Fibroblast of the conjunctiva (primary cell): ENCODE data around the gene LCK.
"Not testable (repeated sequence)": the region's sequence is repeated elsewhere in the genome, so short reads cannot be mapped to it uniquely, and the experiment has no call there.

Source experiments
- DNase-seq: peaks from one replicate; pipeline ENCODE4 v3.0.0-alpha.2; 2010; ENCODE audit warnings: low read depth

The LCK gene

DNA sequence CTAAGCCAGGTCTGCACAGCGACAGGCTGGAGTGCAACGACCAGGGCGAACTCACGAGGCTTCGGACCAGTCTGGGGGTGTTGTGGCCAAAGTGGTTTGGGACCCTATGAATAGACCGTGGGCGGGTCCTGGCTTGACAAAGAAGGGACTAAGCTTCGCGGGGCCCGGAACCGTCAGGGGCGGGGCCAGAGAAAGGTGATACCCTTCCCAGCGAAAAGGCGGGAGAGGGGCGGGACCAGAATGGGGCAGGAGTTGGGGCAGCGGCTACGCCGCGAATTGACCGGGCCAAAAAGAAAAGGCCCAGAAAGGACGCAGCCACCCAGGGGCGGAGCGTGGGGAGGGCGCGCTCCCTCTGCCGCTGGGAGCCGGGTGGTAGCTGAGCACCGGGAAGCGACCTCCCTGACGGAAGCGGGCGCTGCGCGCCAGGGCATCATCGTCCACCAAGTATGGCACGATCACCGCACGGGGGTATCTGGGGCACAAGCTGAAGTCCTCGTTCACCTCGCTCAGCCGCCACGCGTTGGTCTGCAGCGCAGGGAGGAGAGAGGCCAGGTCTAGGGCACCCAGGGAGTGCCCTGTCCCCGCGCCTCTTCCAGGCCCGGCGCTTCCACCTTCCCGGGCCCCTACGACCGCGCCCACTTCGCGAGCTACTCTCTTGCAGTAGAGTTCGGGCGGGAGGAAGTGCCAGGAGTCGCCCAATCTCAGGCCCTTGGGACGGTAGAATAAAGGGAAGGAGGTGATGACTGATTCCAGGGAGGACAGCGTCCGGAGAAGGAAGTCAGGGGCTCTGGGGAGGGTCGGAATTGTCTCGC lies 10.7 kb upstream of the LCK start:
- DNase-seq, result no peak

DNA sequence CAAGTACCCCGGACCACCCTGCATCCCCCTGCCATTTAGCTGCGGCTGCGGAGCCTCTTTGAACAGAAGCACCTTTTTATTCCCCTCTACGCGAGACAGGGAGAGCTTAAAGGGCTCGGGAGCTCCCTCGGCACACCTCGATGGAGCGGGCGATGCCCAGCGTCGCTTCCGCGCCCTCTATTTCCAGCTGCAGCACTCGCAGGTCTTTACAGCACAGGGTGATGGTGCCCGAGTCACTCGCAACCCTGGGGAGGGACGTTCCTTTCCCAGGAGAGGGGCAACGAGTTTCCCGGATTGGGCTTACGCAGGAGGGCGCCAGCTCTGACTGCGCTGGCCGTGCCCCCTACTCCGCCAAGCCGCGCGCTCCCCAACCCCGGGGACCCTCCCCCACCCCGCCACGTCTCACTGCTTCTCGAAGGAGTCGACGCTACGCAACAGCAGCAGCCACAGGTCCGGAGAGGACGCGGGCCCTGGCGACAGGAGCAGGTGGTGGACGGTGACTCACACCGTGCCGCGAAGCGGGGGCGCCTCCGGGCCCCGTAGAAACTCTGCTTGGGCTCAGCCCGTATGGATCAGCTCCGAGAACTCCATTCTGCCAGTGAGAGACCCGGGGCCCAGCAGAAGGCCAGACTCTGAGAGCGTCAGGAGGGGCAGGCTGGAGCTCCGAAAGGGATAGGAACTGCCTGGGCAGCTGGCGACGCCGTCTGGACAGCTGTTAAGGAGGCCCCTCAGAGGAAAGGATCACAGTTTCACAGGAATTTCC lies 9.9 kb upstream of the LCK start:
- no peak for DNase-seq

GRCh38 chr1:32242341-32242851 lies 8.7 kb upstream of the LCK start:
- no peak for DNase-seq

GRCh38 chr1:32246888-32247273 lies 4.2 kb upstream of the LCK start, which contains the start of gene FAM167B:
Gene FAM167B, plus strand, starts transcription at chr1:32247222. Its CDS starts 200 bp downstream, at chr1:32247422.
- peak; percentile 30 for DNase-seq

DNA sequence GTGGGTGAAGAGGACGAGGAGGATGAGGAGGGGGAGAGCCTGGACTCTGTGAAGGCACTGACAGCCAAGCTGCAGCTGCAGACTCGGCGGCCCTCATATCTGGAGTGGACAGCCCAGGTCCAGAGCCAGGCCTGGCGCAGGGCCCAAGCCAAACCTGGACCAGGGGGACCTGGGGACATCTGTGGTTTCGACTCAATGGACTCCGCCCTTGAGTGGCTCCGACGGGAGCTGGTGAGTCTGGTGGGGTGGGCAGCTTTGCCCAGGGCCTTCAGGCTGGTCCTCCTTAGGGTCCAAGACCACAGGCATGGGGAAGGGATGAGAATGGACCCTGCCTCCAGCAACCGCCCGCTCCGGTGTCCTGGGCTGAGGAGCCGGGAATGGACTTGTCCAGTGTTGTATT lies 3.6 kb upstream of the LCK start:
- DNase-seq, result no peak

DNA sequence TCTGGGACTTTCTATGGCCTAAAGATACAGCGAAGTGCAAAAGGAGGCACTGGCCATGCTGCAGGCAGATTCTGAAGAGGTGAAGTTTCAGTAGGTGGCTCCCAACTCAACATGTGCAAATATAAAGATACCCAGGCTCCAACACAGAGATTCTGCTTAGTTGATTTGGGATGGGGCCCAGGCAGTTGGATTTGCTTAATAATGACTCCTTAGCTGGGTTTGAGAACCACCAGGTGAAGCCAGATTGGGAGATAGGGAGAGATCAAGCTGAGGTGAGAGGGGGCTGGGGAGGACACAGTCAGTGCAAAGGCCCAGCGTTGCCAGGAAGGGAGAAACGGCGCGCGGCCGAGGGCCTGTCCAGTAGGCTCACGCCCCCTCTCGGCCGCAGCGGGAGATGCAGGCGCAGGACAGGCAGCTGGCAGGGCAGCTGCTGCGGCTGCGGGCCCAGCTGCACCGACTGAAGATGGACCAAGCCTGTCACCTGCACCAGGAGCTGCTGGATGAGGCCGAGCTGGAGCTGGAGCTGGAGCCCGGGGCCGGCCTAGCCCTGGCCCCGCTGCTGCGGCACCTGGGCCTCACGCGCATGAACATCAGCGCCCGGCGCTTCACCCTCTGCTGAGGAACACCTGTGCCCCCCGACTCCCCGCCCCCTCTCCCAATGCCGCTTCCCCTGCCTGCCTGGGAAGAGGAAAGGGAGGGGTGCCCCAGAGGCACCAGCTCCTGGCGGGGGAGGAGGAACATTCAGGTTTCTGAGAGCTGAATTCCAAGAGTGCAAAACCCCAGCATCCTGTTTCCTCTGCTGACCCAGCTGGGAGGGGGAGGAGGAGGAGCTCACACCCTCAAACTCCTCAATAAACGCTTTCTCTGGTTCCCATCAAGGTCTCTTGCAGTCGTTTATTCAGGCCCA lies 2.8 kb upstream of the LCK start:
- no peak for DNase-seq

- no peak for DNase-seq
These were observed 1.1 kb upstream of the LCK start for GRCh38 chr1:32249831-32250525.

DNA sequence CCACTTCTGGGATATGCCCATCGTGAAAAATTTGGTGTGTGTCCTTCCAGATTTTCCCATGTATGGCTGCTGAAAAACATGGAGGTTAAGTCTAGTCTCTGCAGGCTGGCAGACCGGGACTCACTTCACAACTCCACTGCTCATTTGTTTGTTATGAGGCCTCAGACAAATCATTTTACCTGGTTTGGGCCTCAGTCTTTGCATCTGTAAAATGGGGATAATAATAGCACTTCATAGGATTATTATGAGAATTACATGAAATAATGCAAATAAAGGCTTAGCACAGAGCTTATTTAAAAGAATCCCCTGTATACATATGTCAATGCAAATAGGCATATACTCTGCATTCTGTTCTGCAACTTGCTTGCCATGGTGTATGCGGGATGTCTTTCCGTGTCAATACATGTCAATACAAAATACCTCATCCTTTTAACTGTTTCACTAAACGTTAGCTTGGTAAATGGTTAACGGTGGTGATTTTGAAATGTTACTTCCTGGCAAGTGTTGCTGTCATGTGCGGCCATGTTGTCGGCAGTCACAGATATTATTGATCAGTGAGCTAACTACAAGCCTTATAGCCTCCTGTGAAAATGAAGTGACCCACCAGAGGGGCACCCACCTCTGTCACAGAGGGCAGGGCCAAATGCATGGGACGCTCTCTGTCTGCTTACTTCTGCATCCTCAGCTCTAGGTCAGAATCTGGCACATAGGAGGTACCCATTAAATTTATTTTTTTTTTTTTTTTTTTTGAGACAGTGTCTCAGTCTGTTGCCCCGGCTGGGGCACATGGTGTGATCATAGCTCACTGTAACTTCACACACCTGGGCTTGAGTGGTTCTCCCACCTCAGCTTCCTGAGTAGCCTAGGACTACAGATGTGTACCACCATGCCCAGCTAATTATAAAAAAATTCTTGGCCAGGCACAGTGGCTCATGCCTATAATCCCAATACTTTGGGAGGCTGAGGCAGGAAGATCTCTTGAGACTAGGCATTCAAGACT lies 4.3 kb downstream of the LCK start:
- no peak for DNase-seq

- no peak for DNase-seq
These were observed 5.6 kb downstream of the LCK start for GRCh38 chr1:32256473-32257226.

GRCh38 chr1:32257227-32257508 lies 6.1 kb downstream of the LCK start:
- no peak for DNase-seq

DNA sequence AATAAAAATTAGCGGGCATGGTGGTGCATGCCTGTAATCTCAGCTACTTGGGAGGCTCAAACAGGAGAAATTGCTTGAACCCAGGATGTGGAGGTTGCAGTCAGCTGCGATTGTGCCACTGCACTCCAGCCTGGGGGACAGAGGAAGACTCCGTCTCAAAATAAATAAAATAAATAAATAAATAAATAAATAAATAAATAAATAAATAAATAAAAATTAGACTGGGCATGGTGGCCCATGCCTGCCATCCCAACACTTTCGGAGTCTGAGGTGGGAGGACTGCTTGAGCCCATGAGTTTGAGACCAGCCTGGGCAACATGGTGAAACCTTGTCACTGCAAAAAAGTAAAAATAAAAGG lies 12.2 kb downstream of the LCK start:
- DNase-seq, result not testable (repeated sequence)

- no peak for DNase-seq
These were observed 12.7 kb downstream of the LCK start for GRCh38 chr1:32263744-32264143.

GRCh38 chr1:32265846-32266245 lies 14.8 kb downstream of the LCK start:
- DNase-seq, result no peak

- no peak for DNase-seq
These were observed 16.0 kb downstream of the LCK start for GRCh38 chr1:32266921-32267591.

GRCh38 chr1:32269744-32270143 lies 18.7 kb downstream of the LCK start:
- DNase-seq, result no peak

- no peak for DNase-seq
These were observed 21.7 kb downstream of the LCK start for GRCh38 chr1:32272557-32273390.

DNA sequence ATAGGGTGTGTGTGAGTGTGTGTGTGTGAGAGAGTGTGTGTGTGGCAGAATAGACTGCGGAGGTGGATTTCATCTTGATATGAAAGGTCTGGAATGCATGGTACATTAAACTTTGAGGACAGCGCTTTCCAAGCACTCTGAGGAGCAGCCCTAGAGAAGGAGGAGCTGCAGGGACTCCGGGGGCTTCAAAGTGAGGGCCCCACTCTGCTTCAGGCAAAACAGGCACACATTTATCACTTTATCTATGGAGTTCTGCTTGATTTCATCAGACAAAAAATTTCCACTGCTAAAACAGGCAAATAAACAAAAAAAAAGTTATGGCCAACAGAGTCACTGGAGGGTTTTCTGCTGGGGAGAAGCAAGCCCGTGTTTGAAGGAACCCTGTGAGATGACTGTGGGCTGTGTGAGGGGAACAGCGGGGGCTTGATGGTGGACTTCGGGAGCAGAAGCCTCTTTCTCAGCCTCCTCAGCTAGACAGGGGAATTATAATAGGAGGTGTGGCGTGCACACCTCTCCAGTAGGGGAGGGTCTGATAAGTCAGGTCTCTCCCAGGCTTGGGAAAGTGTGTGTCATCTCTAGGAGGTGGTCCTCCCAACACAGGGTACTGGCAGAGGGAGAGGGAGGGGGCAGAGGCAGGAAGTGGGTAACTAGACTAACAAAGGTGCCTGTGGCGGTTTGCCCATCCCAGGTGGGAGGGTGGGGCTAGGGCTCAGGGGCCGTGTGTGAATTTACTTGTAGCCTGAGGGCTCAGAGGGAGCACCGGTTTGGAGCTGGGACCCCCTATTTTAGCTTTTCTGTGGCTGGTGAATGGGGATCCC lies 22.5 kb downstream of the LCK start:
- no peak for DNase-seq
